ENCODE measurements around the gene LMTK3.

LMTK3 gene

GRCh38 chr19:48484931-48485612 is 26.6 kb downstream of the LMTK3 start:
- DNase-seq = no peak

DNA sequence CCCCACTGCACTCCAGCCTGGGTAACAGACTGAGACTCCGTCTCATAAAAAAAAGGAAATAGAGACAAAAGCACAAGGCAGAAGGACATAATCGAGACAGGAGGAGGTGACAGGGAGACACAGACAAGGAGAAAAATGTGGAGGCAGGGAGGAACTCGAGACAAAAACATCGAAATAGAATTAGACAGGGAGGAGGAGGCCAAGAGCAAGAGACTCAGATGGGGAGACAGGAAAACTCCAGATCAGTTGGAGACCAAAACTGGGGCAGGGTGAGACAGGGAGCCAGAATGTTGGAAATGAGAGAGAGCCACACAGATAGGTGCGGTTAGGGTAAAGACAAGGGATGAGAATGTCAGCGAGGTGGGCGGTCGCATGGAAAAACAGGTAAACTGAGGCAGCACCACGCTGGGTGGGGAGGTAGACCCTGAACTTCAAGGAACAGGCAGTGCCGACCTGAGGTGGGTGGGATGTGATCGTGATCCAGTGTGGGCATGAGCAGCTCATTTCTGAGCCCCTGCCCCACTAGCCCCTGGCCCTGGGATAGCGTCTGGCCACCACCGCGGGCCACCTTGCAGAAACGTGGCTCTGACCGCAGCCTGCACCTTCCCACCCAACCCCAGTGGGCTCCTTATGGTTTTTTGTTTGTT is 27.3 kb downstream of the LMTK3 start:
- no peak for DNase-seq

DNA sequence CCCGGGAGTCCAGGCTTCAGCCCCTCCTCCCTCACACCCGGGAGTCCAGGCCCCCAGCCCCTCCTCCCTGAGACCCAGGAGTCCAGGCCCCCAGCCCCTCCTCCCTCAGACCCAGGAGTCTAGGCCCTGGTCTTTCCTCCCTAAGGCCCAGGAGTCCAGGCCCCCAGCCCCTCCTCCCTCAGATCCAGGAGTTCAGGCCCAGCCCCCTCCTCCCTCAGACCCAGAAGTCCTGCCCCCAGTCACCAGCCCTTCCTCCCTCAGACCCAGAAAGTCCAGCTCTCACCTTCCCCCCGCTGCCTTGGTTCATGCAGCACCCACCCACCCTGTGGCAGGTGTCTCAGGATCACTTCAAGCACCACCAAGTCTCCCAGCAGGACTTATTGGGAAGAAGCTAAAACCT is 28.3 kb downstream of the LMTK3 start:
- DNase-seq = no peak

DNA sequence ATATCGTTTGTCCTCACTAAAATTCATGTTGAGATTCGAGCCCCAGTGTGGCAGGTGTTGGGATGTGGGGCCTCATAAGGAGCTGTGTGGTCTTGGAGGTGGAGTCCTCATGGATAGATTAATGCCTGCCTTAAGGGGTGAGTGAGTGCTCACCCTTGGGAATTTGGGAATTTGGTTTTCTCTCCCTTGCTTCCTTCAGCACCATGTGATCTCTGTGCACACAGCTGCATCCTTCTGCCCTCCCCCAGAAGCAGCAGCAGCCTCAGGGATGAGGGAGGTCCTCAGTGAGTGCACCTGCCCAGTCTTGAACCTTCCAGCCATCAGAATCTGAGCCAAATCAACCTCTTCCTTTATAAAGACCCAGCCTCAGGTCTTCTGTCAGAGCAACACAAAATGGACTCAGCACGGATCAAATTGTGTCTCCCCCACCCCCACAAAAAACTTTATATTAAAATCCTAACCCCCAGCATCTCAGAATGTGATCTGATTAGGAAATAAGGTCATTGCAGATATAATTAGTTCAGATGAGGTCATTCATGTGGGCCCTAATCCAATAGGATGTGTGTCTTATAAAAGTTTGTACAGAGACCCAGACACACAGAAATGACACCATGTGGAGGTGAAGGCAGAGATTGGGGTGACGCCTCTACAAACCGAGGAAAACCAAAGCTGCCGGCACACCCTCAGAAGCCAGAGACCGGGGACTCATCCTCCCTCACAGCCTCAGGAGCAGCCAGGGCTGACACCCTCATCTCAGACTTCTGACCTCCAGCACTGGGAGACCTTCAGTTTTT is 29.6 kb downstream of the LMTK3 start:
- DNase-seq = no peak

- peak; percentile 25 for DNase-seq
These were observed 30.8 kb downstream of the LMTK3 start for GRCh38 chr19:48480558-48481500.

- DNase-seq = no peak
These were observed 31.5 kb downstream of the LMTK3 start for GRCh38 chr19:48480183-48480557.

GRCh38 chr19:48479686-48480085 is 31.9 kb downstream of the LMTK3 start:
- DNase-seq = no peak

GRCh38 chr19:48478339-48479256 is 33.0 kb downstream of the LMTK3 start:
- DNase-seq = no peak

- DNase-seq = no peak
These were observed 33.8 kb downstream of the LMTK3 start for GRCh38 chr19:48477698-48478338.

DNA sequence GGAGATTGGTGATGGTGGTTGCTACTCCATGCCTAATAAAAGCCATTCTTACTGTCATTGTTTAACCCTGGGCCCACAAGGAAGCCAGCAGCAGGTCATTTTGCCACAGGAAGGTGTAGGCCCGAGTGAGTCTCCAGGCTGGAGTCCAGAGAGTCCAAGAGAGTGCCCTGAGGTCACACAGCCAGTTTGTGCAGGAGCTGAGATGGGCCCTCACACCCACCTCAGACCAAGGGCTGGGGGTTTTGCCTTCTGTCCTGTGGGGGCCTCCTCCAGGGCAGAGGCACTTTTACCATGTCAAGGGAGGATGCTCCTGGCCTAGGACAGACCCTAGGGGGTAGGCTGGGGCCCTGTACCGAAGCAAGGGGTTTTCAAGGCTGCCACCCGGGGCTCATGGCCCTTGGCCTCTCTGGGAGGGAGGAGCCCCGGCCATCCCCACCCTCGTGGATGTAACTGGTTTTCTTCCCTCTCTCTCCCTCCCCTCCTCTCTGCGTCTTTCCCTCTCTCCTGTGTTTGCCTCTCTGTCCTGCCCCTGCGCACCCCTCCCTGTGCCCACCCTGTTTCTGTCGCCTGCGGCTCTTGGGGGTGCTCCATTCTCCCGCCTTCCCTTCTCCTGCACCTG is 34.5 kb downstream of the LMTK3 start:
- DNase-seq = no peak

GRCh38 chr19:48476176-48476575 is 35.5 kb downstream of the LMTK3 start:
- no peak for DNase-seq

- DNase-seq = no peak
These were observed 36.1 kb downstream of the LMTK3 start for GRCh38 chr19:48475369-48476068.

DNA sequence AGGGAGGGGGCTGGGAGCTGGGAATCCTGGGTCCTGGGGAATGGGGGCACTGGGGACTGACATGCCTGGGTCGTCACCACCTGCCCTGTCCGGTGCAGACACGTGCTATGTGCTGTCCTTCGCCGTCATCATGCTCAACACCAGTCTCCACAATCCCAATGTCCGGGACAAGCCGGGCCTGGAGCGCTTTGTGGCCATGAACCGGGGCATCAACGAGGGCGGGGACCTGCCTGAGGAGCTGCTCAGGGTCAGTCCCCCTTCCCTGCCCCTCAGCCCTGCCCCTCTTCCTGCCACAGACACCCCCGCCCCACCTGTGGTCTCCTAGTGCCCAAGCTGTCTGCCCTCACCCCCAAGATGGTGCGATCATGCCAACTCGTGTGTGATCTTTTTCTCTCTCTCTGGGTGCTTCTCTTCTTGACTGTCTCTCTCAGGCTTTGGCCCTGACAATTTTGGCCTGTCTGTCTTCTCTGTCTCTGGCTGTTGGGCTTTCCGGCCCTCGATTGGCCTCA is 37.5 kb downstream of the LMTK3 start:
- DNase-seq = no peak

- no peak for DNase-seq
These were observed 38.3 kb downstream of the LMTK3 start for GRCh38 chr19:48473161-48473966.

DNA sequence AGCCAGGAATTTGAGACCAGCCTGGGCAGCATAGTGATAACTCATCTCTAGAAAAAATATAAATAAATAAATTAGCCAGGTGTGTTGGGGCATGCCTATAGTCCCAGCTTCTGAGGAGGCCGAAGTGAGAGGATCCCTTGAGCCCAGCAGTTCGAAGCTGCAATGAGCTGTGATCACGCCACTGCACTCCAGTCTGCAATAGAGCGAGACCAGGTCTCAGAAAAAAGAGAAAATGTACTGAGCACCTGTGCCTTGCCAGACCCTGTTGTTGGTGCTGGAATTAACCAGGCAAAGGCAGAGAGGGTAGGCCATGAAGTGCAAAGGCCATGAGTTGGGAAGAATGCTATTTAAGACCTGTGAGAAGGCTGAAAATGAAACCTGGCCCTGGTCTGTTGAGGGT is 39.8 kb downstream of the LMTK3 start:
- no peak for DNase-seq

DNA sequence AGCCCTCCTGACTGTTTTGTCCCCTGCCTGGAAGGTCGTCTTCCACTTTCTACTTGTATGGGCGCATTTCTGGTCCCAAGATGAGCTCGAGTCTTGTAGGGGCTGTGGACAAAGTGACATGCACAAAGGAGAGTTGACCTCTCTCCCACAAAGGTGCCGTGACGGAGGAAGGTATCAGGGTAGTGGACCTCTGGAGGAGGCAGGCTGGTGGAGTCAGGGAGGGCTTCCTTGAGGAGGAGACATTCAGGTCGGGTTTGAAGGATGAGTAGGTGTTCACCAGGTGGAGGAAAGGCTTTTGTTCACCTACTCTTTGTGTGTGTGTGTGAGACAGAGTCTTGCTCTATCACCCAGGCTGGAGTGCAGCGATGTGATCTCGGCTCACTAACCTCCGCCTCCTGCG is 40.8 kb downstream of the LMTK3 start:
- no peak for DNase-seq

GRCh38 chr19:48469934-48470680 is 41.5 kb downstream of the LMTK3 start:
- DNase-seq = no peak

DNA sequence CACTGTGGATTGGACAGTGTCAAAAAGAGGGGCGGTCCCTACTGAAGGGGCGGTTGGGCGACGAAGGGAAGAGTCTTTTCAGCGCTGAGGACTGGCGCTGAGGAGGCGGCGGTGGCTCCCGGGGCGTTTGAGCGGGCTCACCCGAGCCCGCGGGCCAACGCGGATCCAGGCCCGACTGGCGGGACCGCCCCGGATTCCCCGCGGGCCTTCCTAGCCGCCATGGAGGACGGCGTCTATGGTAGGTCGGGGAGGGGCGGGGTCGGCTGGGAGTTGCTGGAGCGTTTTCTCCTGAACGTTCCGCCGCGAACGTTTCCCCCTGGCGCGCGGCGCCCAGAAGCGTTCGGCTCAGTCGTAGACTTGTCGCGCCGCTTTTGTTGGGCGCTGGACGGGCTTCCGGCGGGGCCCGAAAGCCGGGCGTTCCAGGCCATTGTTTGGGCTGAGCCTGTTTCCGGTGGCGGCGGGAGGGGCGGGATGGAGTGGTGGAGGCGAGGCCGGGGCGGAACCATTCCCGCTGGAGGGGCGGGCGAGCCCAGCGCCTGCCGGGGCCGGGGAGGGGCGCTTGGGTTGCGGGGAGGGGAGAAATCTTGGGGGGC is 42.2 kb downstream of the LMTK3 start, which contains the start of gene CYTH2:
Gene CYTH2, plus strand, starts transcription at position 81 of the 593 bp plus-strand sequence. Its CDS starts 139 bp downstream, at position 220.
- peak; percentile 60 for DNase-seq
